D721Med (cell line): ENCODE results near the gene IVD.
A peak's percentile ranks its signal among the peaks of the same experiment; 100 is the strongest.

Experiments
- DNase-seq: peaks from one replicate; pipeline ENCODE4 v3.0.0; 2011; ENCODE audit warnings: low spot score; ENCODE audit not compliant: insufficient read length
- FAIRE-seq: peaks from 2 replicates; lab custom pipeline; 2011; peaks lifted over from hg19 to GRCh38; lab: Jason Lieb, UNC
- CTCF ChIP-seq: IDR thresholded peaks from 2 replicates; pipeline ENCODE4 v1.5.1; 2012; ENCODE audit warnings: mild to moderate bottlenecking, control low read depth; ENCODE audit not compliant: insufficient read depth; ENCODE audit errors: missing control alignments

IVD gene

DNA sequence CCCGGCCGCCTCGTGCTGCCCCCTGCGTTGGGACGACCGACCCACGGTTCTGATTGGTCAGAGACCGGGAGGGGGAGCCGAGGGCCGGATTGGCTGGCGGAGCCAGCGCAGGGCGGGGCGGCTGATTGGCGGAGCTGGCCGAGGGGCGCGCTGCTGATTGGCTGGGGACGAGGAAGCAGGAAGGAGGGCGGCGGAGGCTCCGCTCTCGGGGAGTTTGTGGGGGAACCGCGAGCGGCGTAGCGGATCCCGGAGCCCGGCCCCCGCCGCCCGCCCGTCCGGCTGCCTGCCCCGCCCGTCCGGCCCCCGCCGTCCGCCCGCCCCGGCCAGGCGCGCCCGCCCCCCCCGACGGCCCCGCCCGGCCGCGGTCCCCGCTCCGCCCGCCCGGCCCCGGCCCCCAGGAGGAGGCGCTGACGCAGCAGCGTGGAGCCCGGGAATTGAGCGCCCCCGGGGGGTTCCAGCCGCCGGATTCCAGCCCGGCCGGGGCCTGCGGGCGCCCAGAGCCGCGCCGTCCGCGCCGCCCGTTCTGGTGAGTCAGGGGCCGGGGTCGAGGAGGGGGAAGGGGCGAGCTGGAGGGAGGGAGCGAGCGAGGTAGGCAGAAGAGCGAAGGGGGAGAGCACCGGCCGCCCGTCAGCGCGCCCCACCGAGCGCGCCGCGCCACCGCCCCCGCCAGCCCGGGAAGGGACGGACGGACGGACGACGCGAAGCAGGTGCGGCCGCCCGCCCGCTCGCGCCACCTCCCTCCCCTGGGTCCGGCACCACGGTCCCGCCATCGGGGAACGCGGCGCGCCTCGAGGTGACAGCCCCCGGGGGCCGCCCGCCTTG, 35.4 kb downstream of the IVD start, which contains the start of gene BAHD1:
BAHD1 (plus strand) TSS at position 211 of the 822 bp plus-strand sequence. CDS start 17,512 bp downstream, outside the sequence.
- peak; percentile 9 for TF ChIP-seq CTCF
- FAIRE-seq = no peak
- peak; percentile 99 for DNase-seq

- FAIRE-seq = no peak
- TF ChIP-seq CTCF = no peak
- no peak for DNase-seq
Observed at GRCh38 chr15:40441565-40442531, 36.3 kb downstream of the IVD start.

DNA sequence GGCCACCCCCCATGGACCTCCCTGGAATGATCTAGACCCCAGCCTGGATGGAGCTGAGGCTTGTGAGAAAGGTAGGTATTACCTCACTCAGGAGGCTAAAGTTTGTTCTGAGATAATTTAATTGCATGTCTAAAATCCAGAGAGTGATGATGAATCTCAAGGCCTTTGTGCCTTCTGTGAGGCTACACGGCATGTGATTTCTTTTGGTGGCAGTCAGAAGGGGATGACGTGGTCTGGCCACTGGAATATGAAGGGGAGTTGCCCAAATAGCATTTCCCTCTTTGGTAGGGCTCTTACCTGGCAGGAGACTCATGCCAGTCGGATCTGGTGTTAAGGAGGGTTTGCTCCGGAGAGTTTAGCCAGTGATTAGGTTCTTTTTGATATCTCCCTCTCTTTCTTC, 37.7 kb downstream of the IVD start:
- FAIRE-seq (no peak), DNase-seq (no peak)
- no peak for TF ChIP-seq CTCF

DNA sequence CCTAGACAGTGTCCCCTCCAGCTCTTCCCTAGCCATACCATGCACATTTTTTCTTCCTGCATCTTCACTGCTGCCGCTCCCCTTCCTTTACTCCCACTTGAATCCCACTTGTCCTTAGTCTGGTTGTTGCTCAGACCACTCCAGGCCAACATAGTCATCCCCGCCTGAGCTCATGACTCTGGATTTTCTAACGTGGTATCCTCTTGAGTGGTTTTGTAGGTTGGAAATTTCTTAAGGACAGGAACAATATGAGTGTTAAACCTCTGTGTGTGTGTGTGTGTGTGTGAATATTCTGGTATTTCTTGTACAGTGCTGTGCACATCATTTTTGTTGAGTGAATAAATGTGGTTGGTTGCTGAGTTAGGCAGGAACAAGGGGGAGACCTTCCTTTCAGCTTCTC, 38.3 kb downstream of the IVD start:
- FAIRE-seq (no peak), DNase-seq (no peak)
- TF ChIP-seq CTCF = no peak

- no peak for DNase-seq
- TF ChIP-seq CTCF = no peak
- FAIRE-seq = no peak
Observed at GRCh38 chr15:40444736-40445135, 39.1 kb downstream of the IVD start.

DNA sequence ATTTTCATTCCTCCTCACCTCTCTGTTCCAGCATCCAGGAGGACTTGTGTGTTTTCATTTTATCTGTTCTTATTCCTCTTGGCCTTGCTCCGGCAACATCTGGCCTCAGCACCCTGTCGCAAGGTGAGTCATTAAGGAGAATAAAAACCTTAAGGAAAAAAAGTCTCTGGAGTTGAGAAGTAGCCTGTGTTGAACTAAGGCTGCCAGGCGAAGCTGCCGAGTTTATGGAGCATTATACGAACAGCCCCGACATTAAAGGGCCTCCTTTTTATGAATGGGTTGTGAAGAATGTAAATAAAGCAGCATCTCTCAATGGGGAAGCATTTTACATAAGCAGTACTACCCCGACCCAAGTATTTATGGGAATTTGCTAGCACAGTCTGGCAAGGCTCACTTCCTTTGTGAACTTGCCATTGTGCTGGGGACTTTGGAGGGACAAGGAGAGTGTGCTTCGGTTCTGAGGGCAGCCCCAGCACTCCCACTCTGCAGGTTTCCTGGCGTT, 39.9 kb downstream of the IVD start:
- TF ChIP-seq CTCF = no peak
- FAIRE-seq = no peak
- no peak for DNase-seq
